Activated CD8-positive, alpha-beta T cell treated with anti-CD3 and anti-CD28 coated beads for 36 hours (primary cell): Measurements from ENCODE around the gene ZIC2. TPM values are rescaled to one million over a fixed set of nuclear protein-coding genes. Genes with fewer than 3 reads are reported as not detected.

ENCODE experiments used
- ATAC-seq: fragments of 200-7000 bp; cut with Tn5 transposase; one replicate; pipeline ENCODE4 v1.10.0; 2021; ENCODE audit warnings: mild to moderate bottlenecking, moderate library complexity
- CTCF ChIA-PET: fragments of 350-600 bp; sonication (Branson Sonifier 250); formaldehyde crosslinking; loops from one replicate; lab custom pipeline; 2021; ENCODE audit warnings: antibody characterized with exemption; lab: Charles Lee
- POLR2A ChIA-PET: fragments of 350-600 bp; sonication (Branson Sonifier 250); formaldehyde crosslinking; loops from one replicate; lab custom pipeline; 2021; ENCODE audit warnings: antibody characterized with exemption; lab: Charles Lee
- DNase-seq: peaks from one replicate; pipeline ENCODE4 v3.0.0-alpha.2; 2020
- H3K27ac Mint-ChIP-seq: one replicate; pipeline ENCODE4 v1.8.0; 2021; ENCODE audit warnings: mild to moderate bottlenecking, mixed read lengths
- H3K27me3 Mint-ChIP-seq: one replicate; pipeline ENCODE4 v1.8.0; 2021; ENCODE audit warnings: mixed read lengths
- H3K36me3 Mint-ChIP-seq: one replicate; pipeline ENCODE4 v1.8.0; 2021; ENCODE audit warnings: low read depth, mixed read lengths
- H3K4me1 Mint-ChIP-seq: one replicate; pipeline ENCODE4 v1.8.0; 2021; ENCODE audit warnings: low read depth, mixed read lengths
- H3K4me3 Mint-ChIP-seq: one replicate; pipeline ENCODE4 v1.8.0; 2021; ENCODE audit warnings: mild to moderate bottlenecking, moderate library complexity, mixed read lengths
- H3K9me3 Mint-ChIP-seq: one replicate; pipeline ENCODE4 v1.8.0; 2021; ENCODE audit warnings: mixed read lengths
- CTCF ChIP-seq: fragments of 200-600 bp; IDR thresholded peaks from one replicate; pipeline ENCODE4 v1.8.0; 2022; ENCODE audit warnings: antibody characterized with exemption, mild to moderate bottlenecking
- intact Hi-C: fragments of 100-400 bp; cut with micrococcal nuclease; formaldehyde crosslinking; loops from one replicate; pipeline ENCODE4 v1.10.0; 2022
- total RNA-seq, 2 experiments: library from RNA; stranded (reverse); gene quantifications; one replicate each; pipeline ENCODE4 v1.2.3, GENCODE V29; 2021

The ZIC2 gene
- total RNA-seq, result not detected

GRCh38 chr13:99981735-99982035, at the start of gene ZIC2:
Gene ZIC2, plus strand, starts transcription at chr13:99981784. Its CDS starts 281 bp downstream, at chr13:99982065.
- Mint-ChIP-seq H3K4me1 (peaks cover 27% of the 10 kb centered on the region), H3K36me3 (peaks cover 9% of the 10 kb centered on the region), H3K27ac (no peak within 1 kb of the TSS), H3K27me3 (peaks cover 63% of the 10 kb centered on the region), H3K9me3 (peaks cover 5% of the 10 kb centered on the region), H3K4me3 (peak within 1 kb of the TSS; percentile 38)
- CTCF ChIA-PET, result interaction anchor here (0.7 to 1.5 kb wide), 3 partner anchors 11 to 325 kb away, joined by 3 to 4 read pairs (median 4); no protein-coding TSS in a partner anchor
- DNase-seq (no peak), ATAC-seq (no peak)
- POLR2A ChIA-PET, result interaction anchor here (0.8 kb wide), 1 partner anchor 93 kb away, joined by 3 read pairs; no protein-coding TSS in a partner anchor
- no peak for TF ChIP-seq CTCF
- intact Hi-C loops, result no loop called here

- intact Hi-C loops, result no loop called here
- no peak for TF ChIP-seq CTCF
- Mint-ChIP-seq H3K9me3 (no peaks in the 10 kb centered on the region), H3K4me3 (no peak overlapping the region), H3K27me3 (peaks cover 20% of the 10 kb centered on the region), H3K4me1 (no peaks in the 10 kb centered on the region), H3K36me3 (no peaks in the 10 kb centered on the region), H3K27ac (no peak overlapping the region)
- no peak for ATAC-seq
- ChIA-PET CTCF (no interaction called here), POLR2A (no interaction called here)
- no peak for DNase-seq
These were observed 48.7 kb upstream of the ZIC2 start for GRCh38 chr13:99932912-99933311.

- POLR2A ChIA-PET, result no interaction called here
- H3K4me1 Mint-ChIP-seq, result no peaks in the 10 kb centered on the region
These were observed 45.8 kb upstream of the ZIC2 start for GRCh38 chr13:99935772-99936171.

GRCh38 chr13:99938635-99939034, 42.9 kb upstream of the ZIC2 start:
- no peak overlapping the region for H3K4me3 Mint-ChIP-seq
- H3K9me3 Mint-ChIP-seq, result no peaks in the 10 kb centered on the region
- no peak for TF ChIP-seq CTCF
- POLR2A ChIA-PET, result no interaction called here
- CTCF ChIA-PET, result no interaction called here
- no peak overlapping the region for H3K27ac Mint-ChIP-seq
- intact Hi-C loops, result no loop called here
- H3K4me1 Mint-ChIP-seq, result no peaks in the 10 kb centered on the region
- no peaks in the 10 kb centered on the region for H3K36me3 Mint-ChIP-seq
- ATAC-seq, result no peak
- peaks cover 21% of the 10 kb centered on the region for H3K27me3 Mint-ChIP-seq
- DNase-seq, result no peak

More at GRCh38 chr13:99935772-99936171, 45.8 kb upstream of the ZIC2 start:
- CTCF ChIA-PET, result interaction anchor here (1.5 to 1.9 kb wide), 2 partner anchors 20 to 279 kb away, joined by 4 to 6 read pairs; no protein-coding TSS in a partner anchor
- no peak for TF ChIP-seq CTCF
- H3K4me3 Mint-ChIP-seq, result no peak overlapping the region
- intact Hi-C loops, result no loop called here
- H3K27ac Mint-ChIP-seq, result no peak overlapping the region
- ATAC-seq, result no peak
- H3K36me3 Mint-ChIP-seq, result no peaks in the 10 kb centered on the region
- H3K9me3 Mint-ChIP-seq, result no peaks in the 10 kb centered on the region
- H3K27me3 Mint-ChIP-seq, result peaks cover 22% of the 10 kb centered on the region
- DNase-seq, result peak; percentile 7

- ChIA-PET CTCF (no interaction called here), POLR2A (no interaction called here)
- intact Hi-C loops, result no loop called here
- TF ChIP-seq CTCF, result no peak
- DNase-seq (no peak), ATAC-seq (no peak)
- Mint-ChIP-seq H3K36me3 (no peaks in the 10 kb centered on the region), H3K4me3 (no peak overlapping the region), H3K27ac (no peak overlapping the region), H3K9me3 (no peaks in the 10 kb centered on the region), H3K27me3 (peaks cover 26% of the 10 kb centered on the region), H3K4me1 (no peaks in the 10 kb centered on the region)
These were observed 40.5 kb upstream of the ZIC2 start for GRCh38 chr13:99941086-99941485.
